ENCODE measurements around the gene IMPDH1.

The IMPDH1 gene

GRCh38 chr7:128387216-128388144 lies 22.3 kb downstream of the IMPDH1 start:
- DNase-seq (ENCODE audit: low spot score) = peak; percentile 64

GRCh38 chr7:128385988-128386925 lies 23.5 kb downstream of the IMPDH1 start:
- DNase-seq (ENCODE audit: low spot score) = no peak

GRCh38 chr7:128384726-128385125 lies 25.1 kb downstream of the IMPDH1 start:
- DNase-seq (ENCODE audit: low spot score) = no peak

- no peak for DNase-seq (ENCODE audit: low spot score)
Measured at GRCh38 chr7:128383776-128384175, 26.0 kb downstream of the IMPDH1 start.

GRCh38 chr7:128381161-128381821 lies 28.5 kb downstream of the IMPDH1 start:
- peak; percentile 13 for DNase-seq (ENCODE audit: low spot score)

- no peak for DNase-seq (ENCODE audit: low spot score)
Measured at GRCh38 chr7:128380483-128381106, 29.2 kb downstream of the IMPDH1 start.

GRCh38 chr7:128379900-128380479 lies 29.8 kb downstream of the IMPDH1 start:
- no peak for DNase-seq (ENCODE audit: low spot score)

- DNase-seq (ENCODE audit: low spot score) = no peak
Measured at GRCh38 chr7:128378637-128379036, 31.1 kb downstream of the IMPDH1 start.

GRCh38 chr7:128376077-128376476 lies 33.7 kb downstream of the IMPDH1 start:
- DNase-seq (ENCODE audit: low spot score) = no peak

- DNase-seq (ENCODE audit: low spot score) = no peak
Measured at GRCh38 chr7:128374041-128374440, 35.7 kb downstream of the IMPDH1 start.

GRCh38 chr7:128373606-128374005 lies 36.2 kb downstream of the IMPDH1 start:
- no peak for DNase-seq (ENCODE audit: low spot score)

- DNase-seq (ENCODE audit: low spot score) = no peak
Measured at GRCh38 chr7:128370491-128370890, 39.3 kb downstream of the IMPDH1 start.

- DNase-seq (ENCODE audit: low spot score) = no peak
Measured at GRCh38 chr7:128366986-128367385, 42.8 kb downstream of the IMPDH1 start.

- no peak for DNase-seq (ENCODE audit: low spot score)
Measured at GRCh38 chr7:128366300-128366699, 43.5 kb downstream of the IMPDH1 start.

- no peak for DNase-seq (ENCODE audit: low spot score)
Measured at GRCh38 chr7:128365432-128365831, 44.4 kb downstream of the IMPDH1 start.

GRCh38 chr7:128364166-128364870 lies 45.5 kb downstream of the IMPDH1 start:
- DNase-seq (ENCODE audit: low spot score) = no peak

- DNase-seq (ENCODE audit: low spot score) = no peak
Measured at GRCh38 chr7:128363261-128363721, 46.5 kb downstream of the IMPDH1 start.

- DNase-seq (ENCODE audit: low spot score) = no peak
Measured at GRCh38 chr7:128362670-128363069, 47.1 kb downstream of the IMPDH1 start.

GRCh38 chr7:128361411-128362379 lies 48.1 kb downstream of the IMPDH1 start, which contains the start of gene PRRT4:
TSS of gene PRRT4 (minus strand) at chr7:128361690.
- peak; percentile 36 for DNase-seq (ENCODE audit: low spot score)
